H1 (cell line): ENCODE measurements around the gene EBF3. TPM values are rescaled to one million over a fixed set of nuclear protein-coding genes. Genes with fewer than 3 reads are reported as not detected.

Experiments
- CTCF ChIA-PET: fragments of 300-600 bp; sonication (Branson Sonifier 250); formaldehyde crosslinking; loops from one replicate; lab custom pipeline; 2021; ENCODE audit not compliant: partially characterized antibody; lab: Charles Lee
- POLR2A ChIA-PET: fragments of 300-600 bp; sonication (Branson Sonifier 250); formaldehyde crosslinking; loops from one replicate; lab custom pipeline; 2021; ENCODE audit warnings: inconsistent platforms; ENCODE audit not compliant: partially characterized antibody; lab: Charles Lee
- DNase-seq, 2 experiments: peaks; one replicate each; pipeline versions ENCODE4 v3.0.0 to v3.0.0-alpha.2; 2010 to 2022; ENCODE audit warnings: low spot score in 2 of 2, low read depth in 1 of 2, mixed read lengths in 1 of 2
- FAIRE-seq: peaks from 2 replicates; lab custom pipeline; 2011; peaks lifted over from hg19 to GRCh38; lab: Jason Lieb, UNC
- H2AFZ ChIP-seq: 2 replicates; pipeline ENCODE4 v1.8.1; 2012; ENCODE audit warnings: low read length, inconsistent platforms
- H2AK5ac ChIP-seq: 2 replicates; pipeline ENCODE4 v1.6.1; 2013; ENCODE audit warnings: low read depth, low read length
- H2BK120ac ChIP-seq: replicated peaks from 2 replicates; pipeline ENCODE3; 2013; ENCODE audit warnings: low read depth, low read length, inconsistent platforms
- H2BK12ac ChIP-seq: 2 replicates; pipeline ENCODE4 v1.6.1; 2013; ENCODE audit warnings: low read depth, low read length
- H2BK15ac ChIP-seq: 2 replicates; pipeline ENCODE4 v1.6.1; 2013; ENCODE audit warnings: low read length
- H2BK20ac ChIP-seq: 2 replicates; pipeline ENCODE4 v1.6.1; 2013; ENCODE audit warnings: low read length
- H2BK5ac ChIP-seq: 2 replicates; pipeline ENCODE4 v1.6.1; 2013; ENCODE audit warnings: low read depth, low read length
- H3K14ac ChIP-seq: 2 replicates; pipeline ENCODE4 v1.6.1; 2013; ENCODE audit warnings: inconsistent platforms; ENCODE audit not compliant: insufficient read length
- H3K18ac ChIP-seq: 2 replicates; pipeline ENCODE4 v1.6.1; 2013; ENCODE audit warnings: low read length; ENCODE audit errors: extremely low read depth
- H3K23ac ChIP-seq: 2 replicates; pipeline ENCODE4 v1.6.1; 2013; ENCODE audit warnings: inconsistent platforms; ENCODE audit not compliant: insufficient read length
- H3K23me2 ChIP-seq: 2 replicates; pipeline ENCODE4 v1.6.1; 2013; ENCODE audit warnings: low read depth, low read length
- H3K27ac ChIP-seq: 2 replicates; pipeline ENCODE4 v1.6.1; 2011; ENCODE audit warnings: low read depth, low read length, inconsistent platforms
- H3K27me3 ChIP-seq, 4 experiments: replicated peaks in 1 of 4; 1 replicate in 1 of 4; 2 replicates in 3 of 4; pipeline versions ENCODE4 v1.6.1 to v1.8.1; 2011 to 2013; ENCODE audit warnings: low read length in 3 of 4, mild to moderate bottlenecking in 3 of 4, inconsistent platforms in 2 of 4, mixed read lengths in 2 of 4, moderate library complexity in 1 of 4; ENCODE audit not compliant: control insufficient read depth in 3 of 4, insufficient read depth in 3 of 4; ENCODE audit errors: extremely low read depth in 1 of 4
- H3K36me3 ChIP-seq, 4 experiments: 2 replicates each; pipeline versions ENCODE4 v1.6.1 to v1.8.1; 2011 to 2013; ENCODE audit warnings: mild to moderate bottlenecking in 4 of 4, low read length in 3 of 4, moderate library complexity in 2 of 4, control low read depth in 1 of 4, inconsistent platforms in 1 of 4; ENCODE audit not compliant: insufficient read depth in 4 of 4, control insufficient read depth in 2 of 4
- H3K4ac ChIP-seq: replicated peaks from 2 replicates; pipeline ENCODE3; 2013; ENCODE audit warnings: low read length, low read depth, mixed read lengths, inconsistent platforms; ENCODE audit not compliant: insufficient read length
- H3K4me1 ChIP-seq, 4 experiments: replicated peaks in 1 of 4; 1 replicate in 1 of 4; 2 replicates in 3 of 4; pipeline versions ENCODE4 v1.6.1 to v1.8.1; 2011 to 2013; ENCODE audit warnings: low read length in 3 of 4, inconsistent platforms in 2 of 4, mixed read lengths in 1 of 4; ENCODE audit not compliant: insufficient read depth in 4 of 4, control insufficient read depth in 3 of 4
- H3K4me2 ChIP-seq, 2 experiments: 2 replicates each; pipeline versions ENCODE4 v1.6.1 to v1.8.1; 2011 to 2013; ENCODE audit warnings: low read depth in 2 of 2, low read length in 2 of 2, control low read depth in 1 of 2, inconsistent platforms in 1 of 2, mild to moderate bottlenecking in 1 of 2; ENCODE audit not compliant: insufficient read depth in 1 of 2
- H3K4me3 ChIP-seq, 4 experiments: fragments of 200-600, 300-600 bp in 1 of 4; sonication (generic), shearing (Covaris generic), sonication (Bioruptor Twin) in 1 of 4; 2 replicates each; pipeline versions ENCODE4 v1.5.1 to v1.8.1; 2011 to 2016; ENCODE audit warnings: low read length in 4 of 4, low read depth in 3 of 4, control low read depth in 2 of 4, inconsistent platforms in 2 of 4, mild to moderate bottlenecking in 2 of 4, mixed read lengths in 1 of 4, moderate library complexity in 1 of 4; ENCODE audit not compliant: insufficient read depth in 2 of 4; ENCODE audit errors: extremely low read depth in 1 of 4
- H3K56ac ChIP-seq: replicated peaks from 2 replicates; pipeline ENCODE3; 2013; ENCODE audit warnings: low read depth, mild to moderate bottlenecking, mixed read lengths, low read length, inconsistent platforms; ENCODE audit not compliant: insufficient read length
- H3K79me1 ChIP-seq: 2 replicates; pipeline ENCODE4 v1.6.1; 2013; ENCODE audit warnings: low read depth, low read length, control low read depth
- H3K79me2 ChIP-seq, 2 experiments: 2 replicates each; pipeline versions ENCODE4 v1.6.1 to v1.8.1; 2012 to 2013; ENCODE audit warnings: low read length in 2 of 2, mild to moderate bottlenecking in 2 of 2, inconsistent platforms in 1 of 2; ENCODE audit not compliant: insufficient read depth in 2 of 2, control insufficient read depth in 1 of 2
- H3K9ac ChIP-seq, 4 experiments: replicated peaks in 1 of 4; 1 replicate in 1 of 4; 2 replicates in 3 of 4; pipeline versions ENCODE4 v1.6.1 to v1.8.1; 2011 to 2013; ENCODE audit warnings: low read depth in 3 of 4, low read length in 3 of 4, control low read depth in 2 of 4, mild to moderate bottlenecking in 2 of 4, moderate library complexity in 2 of 4, inconsistent platforms in 1 of 4; ENCODE audit errors: extremely low read depth in 1 of 4
- H3K9me3 ChIP-seq, 2 experiments: 2 replicates each; pipeline versions ENCODE4 v1.6.1 to v1.8.1; 2012 to 2013; ENCODE audit warnings: mild to moderate bottlenecking in 2 of 2, moderate library complexity in 2 of 2, control low read depth in 1 of 2, inconsistent platforms in 1 of 2, low read depth in 1 of 2, low read length in 1 of 2, mixed read lengths in 1 of 2; ENCODE audit not compliant: insufficient read depth in 2 of 2
- H4K20me1 ChIP-seq, 2 experiments: replicated peaks in 1 of 2; 2 replicates each; pipeline versions ENCODE3 to v1.8.1; 2011 to 2013; ENCODE audit warnings: inconsistent platforms in 2 of 2, low read length in 2 of 2, mild to moderate bottlenecking in 1 of 2; ENCODE audit not compliant: insufficient read depth in 2 of 2, control insufficient read depth in 1 of 2
- H4K5ac ChIP-seq: 2 replicates; pipeline ENCODE4 v1.6.1; 2013; ENCODE audit warnings: low read length, low read depth, mixed read lengths, inconsistent platforms; ENCODE audit not compliant: insufficient read length
- H4K8ac ChIP-seq: 2 replicates; pipeline ENCODE4 v1.8.0; 2013; ENCODE audit warnings: mild to moderate bottlenecking, moderate library complexity, low read length, inconsistent platforms; ENCODE audit not compliant: insufficient read depth; ENCODE audit errors: extremely low read depth
- H4K91ac ChIP-seq: replicated peaks from 2 replicates; pipeline ENCODE3; 2013; ENCODE audit warnings: low read length, mixed read lengths, inconsistent platforms; ENCODE audit not compliant: insufficient read length
- ATF2 ChIP-seq: IDR thresholded peaks from 2 replicates; pipeline ENCODE4 v1.6.1; 2012; ENCODE audit warnings: low read length, inconsistent platforms
- CBX8 ChIP-seq: fragments of 300-800, 300-1000 bp; sonication (generic); IDR thresholded peaks from 2 replicates; pipeline ENCODE4 v1.7.1; 2016; ENCODE audit warnings: low read depth, low read length, borderline replicate concordance
- CHD2 ChIP-seq: IDR thresholded peaks from 2 replicates; pipeline ENCODE4 v1.6.1; 2012; ENCODE audit warnings: low read length, improper control_type of control experiment
- GTF2F1 ChIP-seq: IDR thresholded peaks from 2 replicates; pipeline ENCODE4 v1.6.1; 2012; ENCODE audit warnings: low read depth, low read length, improper control_type of control experiment, borderline replicate concordance
- HDAC6 ChIP-seq: IDR thresholded peaks from one replicate; pipeline ENCODE4 v1.7.1; 2012; ENCODE audit warnings: low read depth, mild to moderate bottlenecking, inconsistent platforms, low read length, moderate library complexity
- NANOG ChIP-seq: IDR thresholded peaks from 2 replicates; pipeline ENCODE4 v1.6.1; 2011; ENCODE audit warnings: low read length, low read depth, mild to moderate bottlenecking, inconsistent platforms; ENCODE audit not compliant: insufficient read depth, poor library complexity, severe bottlenecking
- SAP30 ChIP-seq: fragments of 300-600 bp; sonication (generic); IDR thresholded peaks from 2 replicates; pipeline ENCODE4 v1.7.1; 2012; ENCODE audit warnings: low read length, moderate library complexity, mild to moderate bottlenecking, inconsistent platforms; ENCODE audit not compliant: insufficient read depth, insufficient replicate concordance
- SIN3A ChIP-seq, 2 experiments: IDR thresholded peaks in 1 of 2; conservative IDR thresholded peaks in 1 of 2; 2 replicates each; pipeline ENCODE4 v1.6.1; 2011 to 2012; ENCODE audit warnings: low read length in 2 of 2, improper control_type of control experiment in 1 of 2, low read depth in 1 of 2, mild to moderate bottlenecking in 1 of 2
- SP2 ChIP-seq: IDR thresholded peaks from 2 replicates; pipeline ENCODE4 v1.6.1; 2012; ENCODE audit warnings: mild to moderate bottlenecking, low read length, inconsistent platforms
- TAF1 ChIP-seq: IDR thresholded peaks from 2 replicates; pipeline ENCODE4 v1.6.1; 2011; ENCODE audit warnings: mild to moderate bottlenecking, low read depth, low read length
- USF2 ChIP-seq: IDR thresholded peaks from 2 replicates; pipeline ENCODE4 v1.6.1; 2011; ENCODE audit warnings: low read length, improper control_type of control experiment
- WGBS, 2 experiments: shearing (Covaris generic) in 1 of 2; methylation state at CpG; one replicate each; pipeline versions ENCODE4 v1.1.6 to v1.1.7; 2013 to 2015; ENCODE audit warnings: low lambda C conversion rate in 2 of 2, mixed read lengths in 2 of 2, inconsistent platforms in 1 of 2, low coverage in 1 of 2, missing lambda C conversion rate in 1 of 2; ENCODE audit not compliant: insufficient replicate concordance in 2 of 2, insufficient coverage in 1 of 2, insufficient read length in 1 of 2; ENCODE audit errors: extremely low coverage in 1 of 2, missing lambda C conversion rate in 1 of 2; 5-methylcytosine and 5-hydroxymethylcytosine counted together
- polyA plus RNA-seq, 7 experiments: library from polyadenylated mRNA; depleted of rRNA in 3 of 7; stranded (reverse) in 5 of 7; unstranded in 2 of 7; fragments of >200 nt in 5 of 7; fragments of 200-250 nt in 2 of 7; gene quantifications; 1 replicate in 5 of 7; 2 replicates in 1 of 7; 4 replicates in 1 of 7; pipeline versions ENCODE4 v1.2.1 to v1.2.3, GENCODE V29; 2011 to 2013; ENCODE audit warnings: missing spikeins in 2 of 7, mixed read lengths in 2 of 7
- total RNA-seq: library from RNA; stranded (reverse); fragmentation: NEBNext Ultra II Directional; extraction: Animal tissue kit (Norgen Biotek cat#: 25700); gene quantifications from 2 replicates; pipeline ENCODE4 v1.2.1, GENCODE V29; 2021

EBF3 gene
- total and polyA plus RNA-seq, 2 of the 8 experiments (the other 6 are each of a cell fraction or from before 2014, with no cell fraction given), result 0.08 to 0.26 TPM

- H3K56ac ChIP-seq, result no peak overlapping the region
- DNase-seq, result no peak
- no peak overlapping the region for H3K27ac ChIP-seq
- H3K4me2 ChIP-seq, result no peak overlapping the region
- WGBS, 2 experiments, result 90% methylated on average over 15 of the region's 15 CpGs; no CpG with 5 or more reads in 1 of the 2 experiments
- no peak overlapping the region for H2BK120ac ChIP-seq
- no peak overlapping the region for H3K4ac ChIP-seq
- no peak overlapping the region for H4K91ac ChIP-seq
- no peaks in the 10 kb centered on the region for H3K27me3 ChIP-seq
- no peak overlapping the region for H2AK5ac ChIP-seq
- H4K20me1 ChIP-seq, result no peaks in the 10 kb centered on the region
- H4K5ac ChIP-seq, result no peak overlapping the region
- ChIA-PET CTCF (interaction anchor here (4.3 kb wide), 1 partner anchor 28 kb away, joined by 20 read pairs; no protein-coding TSS in a partner anchor), POLR2A (no interaction called here)
- H2BK12ac ChIP-seq, result no peak overlapping the region
- H4K8ac ChIP-seq, result no peak overlapping the region
- H2BK5ac ChIP-seq, result no peak overlapping the region
- H3K79me2 ChIP-seq, result no peaks in the 10 kb centered on the region
- H3K79me1 ChIP-seq, result no peaks in the 10 kb centered on the region
- no peaks in the 10 kb centered on the region for H3K36me3 ChIP-seq
- H3K9ac ChIP-seq, result no peak overlapping the region
- H3K23me2 ChIP-seq, result no peaks in the 10 kb centered on the region
- H3K23ac ChIP-seq, result no peak overlapping the region
- no peak overlapping the region for H2BK15ac ChIP-seq
- H2AFZ ChIP-seq, result no peak overlapping the region
- no peak overlapping the region for H3K14ac ChIP-seq
- no peaks in the 10 kb centered on the region for H3K9me3 ChIP-seq
- no peak overlapping the region for H3K4me3 ChIP-seq
- H3K18ac ChIP-seq, result no peak overlapping the region
- no peak overlapping the region for H2BK20ac ChIP-seq
- peaks cover 0 to 2% (median 0%) of the 10 kb centered on the region in 4 experiments; a peak in 2 of 7 replicates for H3K4me1 ChIP-seq
- FAIRE-seq, result no peak
- TF ChIP-seq SP2 (no peak), TAF1 (no peak), SIN3A (conservative IDR thresholded peaks at IDR 0.05 in 1 of 2, IDR thresholded peaks at IDR 0.05 in 1 of 2; ENCODE audit: low read depth in 1 of 2, low read length in 2 of 2) (no peak), SAP30 (no peak), NANOG (no peak), GTF2F1 (no peak), CBX8 (no peak), CHD2 (no peak), ATF2 (no peak), HDAC6 (no peak), USF2 (no peak)
Measured at GRCh38 chr10:129849853-129850252, 114.2 kb downstream of the EBF3 start.
